ENCODE results near the gene ACSM5.
"Not testable (repeated sequence)": the region's sequence is repeated elsewhere in the genome, so short reads cannot be mapped to it uniquely, and the experiment has no call there.

ACSM5 gene

GRCh38 chr16:20469930-20470329 lies 60.6 kb downstream of the ACSM5 start:
- H3K27me3 ChIP-seq; DNase-seq; H3K27ac ChIP-seq; H3K4me3 ChIP-seq; intact Hi-C loops (cut with DNase I; ENCODE audit: low total_unique reads); H3K9me3 ChIP-seq; H3K4me1 ChIP-seq; H3K36me3 ChIP-seq: not testable (repeated sequence)

GRCh38 chr16:20470732-20471131 lies 61.4 kb downstream of the ACSM5 start:
- H3K4me1 ChIP-seq; H3K27ac ChIP-seq; H3K27me3 ChIP-seq; H3K36me3 ChIP-seq; H3K4me3 ChIP-seq; DNase-seq; H3K9me3 ChIP-seq; intact Hi-C loops (cut with DNase I; ENCODE audit: low total_unique reads): not testable (repeated sequence)

- H3K36me3 ChIP-seq; H3K4me1 ChIP-seq; DNase-seq; H3K27ac ChIP-seq; H3K9me3 ChIP-seq; intact Hi-C loops (cut with DNase I; ENCODE audit: low total_unique reads); H3K27me3 ChIP-seq; H3K4me3 ChIP-seq: not testable (repeated sequence)
These were observed 67.9 kb downstream of the ACSM5 start for GRCh38 chr16:20477188-20477744.

- DNase-seq: peak in 1 of 2 donors; percentile 25
- H3K4me1 ChIP-seq; H3K27ac ChIP-seq; H3K9me3 ChIP-seq; intact Hi-C loops (cut with DNase I; ENCODE audit: low total_unique reads); H3K36me3 ChIP-seq; H3K4me3 ChIP-seq; H3K27me3 ChIP-seq: not testable (repeated sequence)
These were observed 74.7 kb downstream of the ACSM5 start for GRCh38 chr16:20483989-20484388.

GRCh38 chr16:20484726-20485125 lies 75.4 kb downstream of the ACSM5 start:
- Histone ChIP-seq H3K4me1 (no peaks in the 10 kb centered on the region), H3K9me3 (no peaks in the 10 kb centered on the region), H3K27ac (no peak overlapping the region), H3K4me3 (no peak overlapping the region), H3K36me3 (no peaks in the 10 kb centered on the region), H3K27me3 (no peaks in the 10 kb centered on the region)
- intact Hi-C loops (cut with DNase I; ENCODE audit: low total_unique reads): no loop called here
- DNase-seq: no peak
- TF ChIP-seq CTCF (IDR thresholded peaks at IDR 0.05): no peak

GRCh38 chr16:20485408-20485807 lies 76.1 kb downstream of the ACSM5 start:
- Histone ChIP-seq H3K9me3 (no peaks in the 10 kb centered on the region), H3K4me3 (no peak overlapping the region), H3K36me3 (no peaks in the 10 kb centered on the region), H3K4me1 (no peaks in the 10 kb centered on the region), H3K27ac (no peak overlapping the region), H3K27me3 (no peaks in the 10 kb centered on the region)
- no peak for TF ChIP-seq CTCF (IDR thresholded peaks at IDR 0.05)
- no peak for DNase-seq
- intact Hi-C loops (cut with DNase I; ENCODE audit: low total_unique reads): no loop called here

Measured in tibial artery (tissue), 4 donors.